GM12878 (cell line): ENCODE measurements around the gene CEP63. TPM values are rescaled to one million over a fixed set of nuclear protein-coding genes. Genes with fewer than 3 reads are reported as not detected.

Source experiments
- ATAC-seq: fragments of 200-7000 bp; cut with Tn5 transposase; 3 replicates; pipeline ENCODE4 v1.9.1; 2020; ENCODE audit warnings: mild to moderate bottlenecking, moderate library complexity
- BruUV-seq: library from RNA; stranded (reverse); fragments of 400-500 nt; replicated peaks from 2 replicates; lab custom pipeline; 2021; lab: Mats Ljungman, UMichigan
- CTCF ChIA-PET: fragments of 300-600 bp; sonication (Branson Sonifier 250); formaldehyde crosslinking; extraction: SDS; loops from one replicate; lab custom pipeline; 2021; ENCODE audit warnings: inconsistent platforms; lab: Yijun Ruan, JAX
- POLR2A ChIA-PET: fragments of 350-600 bp; formaldehyde crosslinking; extraction: SDS; loops from one replicate; lab custom pipeline; 2021; ENCODE audit warnings: inconsistent platforms; lab: Charles Lee
- RAD21 ChIA-PET: fragments of 300-600 bp; sonication (Branson Sonifier 250); formaldehyde crosslinking; loops from one replicate; lab custom pipeline; 2023; ENCODE audit warnings: antibody characterized with exemption; ENCODE audit not compliant: unreplicated experiment; lab: Charles Lee
- SMC1A ChIA-PET: fragments of 300-600 bp; sonication (Branson Sonifier 250); formaldehyde crosslinking; loops from one replicate; lab custom pipeline; 2023; ENCODE audit not compliant: unreplicated experiment, uncharacterized antibody; lab: Charles Lee
- DNase-seq: peaks from one replicate; pipeline ENCODE4 v3.0.0-alpha.2; 2011; ENCODE audit warnings: low read depth, low spot score
- FAIRE-seq: peaks from 3 replicates; lab custom pipeline; 2011; peaks lifted over from hg19 to GRCh38; lab: Jason Lieb, UNC
- H2AFZ ChIP-seq: 2 replicates; pipeline ENCODE4 v1.6.0; 2011; ENCODE audit warnings: low read depth, low read length, control low read depth; ENCODE audit not compliant: control insufficient read depth
- H3K27ac ChIP-seq: 2 replicates; pipeline ENCODE4 v1.5.1; 2011; ENCODE audit warnings: control low read depth; ENCODE audit not compliant: control insufficient read depth, insufficient read depth
- H3K27me3 ChIP-seq, 2 experiments: replicated peaks in 1 of 2; 2 replicates each; pipeline versions ENCODE4 v1.6.0 to v1.6.1; 2011; ENCODE audit warnings: low read length in 1 of 2; ENCODE audit not compliant: control insufficient read depth in 2 of 2, insufficient read depth in 2 of 2
- H3K36me3 ChIP-seq, 2 experiments: 2 replicates each; pipeline ENCODE4 v1.5.1; 2011; ENCODE audit warnings: low read length in 1 of 2; ENCODE audit not compliant: control insufficient read depth in 2 of 2, insufficient read depth in 2 of 2
- H3K4me1 ChIP-seq: 2 replicates; pipeline ENCODE4 v1.6.1; 2011; ENCODE audit warnings: mild to moderate bottlenecking, low read length, moderate library complexity, mixed read lengths; ENCODE audit not compliant: control insufficient read depth, insufficient read depth
- H3K4me2 ChIP-seq: 2 replicates; pipeline ENCODE4 v1.6.0; 2011; ENCODE audit warnings: control low read depth; ENCODE audit not compliant: control insufficient read depth, insufficient read depth
- H3K4me3 ChIP-seq: fragments of 200-600 bp; sonication (generic); 2 replicates; pipeline ENCODE4 v1.5.1; 2016
- H3K79me2 ChIP-seq: 2 replicates; pipeline ENCODE4 v1.6.0; 2011; ENCODE audit warnings: low read length; ENCODE audit not compliant: control insufficient read depth, insufficient read depth
- H3K9ac ChIP-seq: 2 replicates; pipeline ENCODE4 v1.8.0; 2011; ENCODE audit warnings: low read length, control low read depth, mixed read lengths; ENCODE audit not compliant: control insufficient read depth, insufficient read depth
- H3K9me3 ChIP-seq: replicated peaks from 3 replicates; pipeline ENCODE4 v1.5.1; 2011; ENCODE audit warnings: mild to moderate bottlenecking, low read length; ENCODE audit not compliant: control insufficient read depth, insufficient read depth
- H4K20me1 ChIP-seq: 2 replicates; pipeline ENCODE4 v1.6.0; 2011; ENCODE audit not compliant: control insufficient read depth, insufficient read depth
- FOXK2 ChIP-seq: fragments of 450-650 bp; IDR thresholded peaks from 2 replicates; pipeline ENCODE4 v1.6.1; 2017; ENCODE audit warnings: mild to moderate bottlenecking, moderate library complexity
- IRF4 ChIP-seq: IDR thresholded peaks from 2 replicates; pipeline ENCODE4 v1.6.1; 2011; ENCODE audit warnings: low read depth, low read length
- MEF2B ChIP-seq: fragments of 450-650 bp; IDR thresholded peaks from 2 replicates; pipeline ENCODE4 v1.6.1; 2018; ENCODE audit warnings: mild to moderate bottlenecking, moderate library complexity; ENCODE audit not compliant: partially characterized antibody, poor library complexity, severe bottlenecking
- RCOR1 ChIP-seq: conservative IDR thresholded peaks from 2 replicates; pipeline ENCODE4 v1.6.1; 2012; ENCODE audit warnings: low read depth, low read length, improper control_type of control experiment
- SREBF2 ChIP-seq: IDR thresholded peaks from 2 replicates; pipeline ENCODE4 v1.6.1; 2012; ENCODE audit warnings: mild to moderate bottlenecking, low read length
- TCF7 ChIP-seq: IDR thresholded peaks from 2 replicates; pipeline ENCODE4 v1.6.1; 2014; ENCODE audit warnings: antibody characterized with exemption, borderline replicate concordance
- WGBS: methylation state at CpG from one replicate; pipeline ENCODE4 v1.1.6; 2016; ENCODE audit warnings: low lambda C conversion rate; ENCODE audit not compliant: insufficient replicate concordance, insufficient coverage; ENCODE audit errors: missing lambda C conversion rate; 5-methylcytosine and 5-hydroxymethylcytosine counted together
- in situ Hi-C: fragments of 300-500 bp; cut with MboI; formaldehyde crosslinking; loops from 9 replicates; pipeline ENCODE4 v1.14.3; 2018; ENCODE audit warnings: mixed read lengths
- intact Hi-C: fragments of 100-400 bp; cut with micrococcal nuclease; formaldehyde crosslinking; loops from one replicate; pipeline ENCODE4 v1.14.2; 2022; ENCODE audit not compliant: unreplicated experiment
- polyA plus RNA-seq, 11 experiments: library from polyadenylated mRNA; depleted of rRNA in 4 of 11; unstranded in 6 of 11; stranded (reverse) in 5 of 11; fragments of >200 nt; fragmentation: Nextera tagmentation in 4 of 11; fragmentation: Illumina TruSeq in 1 of 11; extraction: Ambion mirVana in 4 of 11; extraction: Trizol in 1 of 11; gene quantifications; 1 replicate in 1 of 11; 2 replicates in 10 of 11; pipeline versions ENCODE4 v1.2.1 to v1.2.3, GENCODE V29; 2011 to 2016; ENCODE audit warnings: inconsistent platforms in 2 of 11, missing spikeins in 2 of 11, low read depth in 1 of 11
- total RNA-seq, 4 experiments: library from RNA; depleted of rRNA in 3 of 4; stranded (reverse); fragments of >200 nt in 3 of 4; fragmentation: Illumina TruSeq in 1 of 4; extraction: Trizol in 1 of 4; gene quantifications; 2 replicates each; pipeline versions ENCODE4 v1.2.1 to v1.2.3, GENCODE V29; 2013 to 2021
- TF ChIP-seq, protein P1 (sequence below): fragments of 450-650 bp; IDR thresholded peaks from 2 replicates; pipeline ENCODE4 v1.6.1; 2017; ENCODE audit warnings: borderline replicate concordance
- TF ChIP-seq, protein P2 (sequence below): fragments of 450-650 bp; IDR thresholded peaks from 2 replicates; pipeline ENCODE4 v1.6.1; 2017; ENCODE audit warnings: antibody characterized with exemption, mild to moderate bottlenecking, moderate library complexity

CEP63 gene
- total and polyA plus RNA-seq, 10 of the 15 experiments (the other 5 are each of a cell fraction or from before 2014, with no cell fraction given) = 14.0 to 36.9 (median 26.8) TPM

DNA sequence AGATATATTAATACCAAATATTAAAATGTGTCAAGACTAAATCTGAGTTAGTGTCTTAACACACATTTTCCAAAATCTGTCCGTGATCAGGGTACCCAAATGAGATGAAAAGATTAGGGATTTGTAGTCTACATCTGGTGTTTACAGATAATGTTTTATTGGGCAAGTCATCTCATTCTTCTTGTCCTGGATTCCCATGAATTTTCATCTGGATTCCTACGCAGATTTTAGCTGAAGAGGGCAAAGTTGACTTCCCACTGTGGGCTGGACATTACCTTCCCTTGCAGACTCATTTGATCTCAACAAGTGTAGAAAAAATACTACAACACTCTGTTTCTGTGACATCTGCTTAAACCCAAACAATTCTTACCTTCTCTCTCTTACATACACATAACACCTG lies 79.1 kb downstream of the CEP63 start:
- 100% methylated on average over 2 of the region's 2 CpGs for WGBS
- ATAC-seq = no peak
- H2AFZ ChIP-seq = no peak overlapping the region
- ChIA-PET SMC1A (interaction anchor here (1.4 to 1.7 kb wide), 2 partner anchors 8 to 20 kb away, joined by 4 to 6 read pairs; no protein-coding TSS in a partner anchor), RAD21 (no interaction called here)
- no peaks in the 10 kb centered on the region for H3K4me1 ChIP-seq
- H3K4me3 ChIP-seq = no peak overlapping the region
- no peak overlapping the region for H3K9ac ChIP-seq
- intact Hi-C loops (no loop called here), in situ Hi-C loops (no loop called here)
- H3K4me2 ChIP-seq = no peak overlapping the region
- no peaks in the 10 kb centered on the region for H3K79me2 ChIP-seq
- no peaks in the 10 kb centered on the region; the same call in 2 of the 3 replicates for H3K9me3 ChIP-seq
- H3K27me3 ChIP-seq = no peaks in the 10 kb centered on the region
- no peaks in the 10 kb centered on the region for H4K20me1 ChIP-seq
- TF ChIP-seq FOXK2 (no peak), MEF2B (no peak), TCF7 (no peak), SREBF2 (no peak)
- TF ChIP-seq, protein P1, sequence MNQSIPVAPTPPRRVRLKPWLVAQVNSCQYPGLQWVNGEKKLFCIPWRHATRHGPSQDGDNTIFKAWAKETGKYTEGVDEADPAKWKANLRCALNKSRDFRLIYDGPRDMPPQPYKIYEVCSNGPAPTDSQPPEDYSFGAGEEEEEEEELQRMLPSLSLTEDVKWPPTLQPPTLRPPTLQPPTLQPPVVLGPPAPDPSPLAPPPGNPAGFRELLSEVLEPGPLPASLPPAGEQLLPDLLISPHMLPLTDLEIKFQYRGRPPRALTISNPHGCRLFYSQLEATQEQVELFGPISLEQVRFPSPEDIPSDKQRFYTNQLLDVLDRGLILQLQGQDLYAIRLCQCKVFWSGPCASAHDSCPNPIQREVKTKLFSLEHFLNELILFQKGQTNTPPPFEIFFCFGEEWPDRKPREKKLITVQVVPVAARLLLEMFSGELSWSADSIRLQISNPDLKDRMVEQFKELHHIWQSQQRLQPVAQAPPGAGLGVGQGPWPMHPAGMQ = no peak
- TF ChIP-seq, all 136 proteins: peak for 0
- Histone ChIP-seq H3K36me3 (0 out of 4 replicates have a peak, but pooled peaks cover 0 to 4% of the 10 kb centered on the region in 2 experiments), H3K27ac (no peak overlapping the region)
- ChIA-PET POLR2A (no interaction called here), CTCF (interaction anchor here (0.7 kb wide), 1 partner anchor 1320 kb away, joined by 3 read pairs; no protein-coding TSS in a partner anchor)
- DNase-seq (no peak), FAIRE-seq (no peak)
- BruUV-seq = no TSS peak

DNA sequence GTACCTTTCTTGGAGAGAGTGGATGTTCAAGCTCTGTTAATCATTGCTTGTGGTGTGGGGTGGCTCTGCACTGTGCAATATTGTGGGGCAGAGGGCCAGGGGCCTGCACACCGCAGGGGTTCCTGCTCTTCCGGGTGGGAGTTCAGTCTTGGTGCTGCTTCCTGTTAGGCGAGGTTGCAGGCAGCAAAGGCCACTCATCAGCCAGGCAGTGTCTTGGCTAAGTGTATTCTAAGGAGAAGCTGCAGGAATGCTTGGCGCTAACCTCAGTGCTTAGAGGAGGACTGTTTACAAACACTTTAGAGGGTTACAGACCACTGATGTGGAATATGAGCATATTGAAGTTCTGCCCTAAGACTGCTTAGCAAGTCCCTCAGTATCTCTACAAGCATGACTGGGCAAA lies 81.7 kb downstream of the CEP63 start:
- no TSS peak for BruUV-seq
- H3K9ac ChIP-seq = no peak overlapping the region
- no peak for DNase-seq
- no peak overlapping the region for H3K4me2 ChIP-seq
- in situ Hi-C loops (no loop called here), intact Hi-C loops (no loop called here)
- ChIA-PET SMC1A (interaction anchor here (1.5 kb wide), 1 partner anchor 11 kb away, joined by 6 read pairs; no protein-coding TSS in a partner anchor), RAD21 (no interaction called here), CTCF (no interaction called here), POLR2A (interaction anchor here (0.6 kb wide), 1 partner anchor 1874 kb away, joined by 4 read pairs; no protein-coding TSS in a partner anchor)
- 98% methylated on average over 4 of the region's 4 CpGs for WGBS
- no peaks in the 10 kb centered on the region for H3K4me1 ChIP-seq
- H3K9me3 ChIP-seq = no peaks in the 10 kb centered on the region; the same call in 2 of the 3 replicates
- H3K27ac ChIP-seq = no peak overlapping the region
- no peaks in the 10 kb centered on the region for H3K27me3 ChIP-seq
- no peaks in the 10 kb centered on the region for H4K20me1 ChIP-seq
- H2AFZ ChIP-seq = no peak overlapping the region
- no peak overlapping the region for H3K4me3 ChIP-seq
- H3K79me2 ChIP-seq = no peaks in the 10 kb centered on the region
- FAIRE-seq = no peak
- TF ChIP-seq IRF4 (no peak), RCOR1 (no peak)
- TF ChIP-seq, protein P2, sequence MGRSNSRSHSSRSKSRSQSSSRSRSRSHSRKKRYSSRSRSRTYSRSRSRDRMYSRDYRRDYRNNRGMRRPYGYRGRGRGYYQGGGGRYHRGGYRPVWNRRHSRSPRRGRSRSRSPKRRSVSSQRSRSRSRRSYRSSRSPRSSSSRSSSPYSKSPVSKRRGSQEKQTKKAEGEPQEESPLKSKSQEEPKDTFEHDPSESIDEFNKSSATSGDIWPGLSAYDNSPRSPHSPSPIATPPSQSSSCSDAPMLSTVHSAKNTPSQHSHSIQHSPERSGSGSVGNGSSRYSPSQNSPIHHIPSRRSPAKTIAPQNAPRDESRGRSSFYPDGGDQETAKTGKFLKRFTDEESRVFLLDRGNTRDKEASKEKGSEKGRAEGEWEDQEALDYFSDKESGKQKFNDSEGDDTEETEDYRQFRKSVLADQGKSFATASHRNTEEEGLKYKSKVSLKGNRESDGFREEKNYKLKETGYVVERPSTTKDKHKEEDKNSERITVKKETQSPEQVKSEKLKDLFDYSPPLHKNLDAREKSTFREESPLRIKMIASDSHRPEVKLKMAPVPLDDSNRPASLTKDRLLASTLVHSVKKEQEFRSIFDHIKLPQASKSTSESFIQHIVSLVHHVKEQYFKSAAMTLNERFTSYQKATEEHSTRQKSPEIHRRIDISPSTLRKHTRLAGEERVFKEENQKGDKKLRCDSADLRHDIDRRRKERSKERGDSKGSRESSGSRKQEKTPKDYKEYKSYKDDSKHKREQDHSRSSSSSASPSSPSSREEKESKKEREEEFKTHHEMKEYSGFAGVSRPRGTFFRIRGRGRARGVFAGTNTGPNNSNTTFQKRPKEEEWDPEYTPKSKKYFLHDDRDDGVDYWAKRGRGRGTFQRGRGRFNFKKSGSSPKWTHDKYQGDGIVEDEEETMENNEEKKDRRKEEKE = no peak
- ATAC-seq = no peak
- H3K36me3 ChIP-seq = 0 out of 4 replicates have a peak, but pooled peaks cover 0 to 4% of the 10 kb centered on the region in 2 experiments
